Body of pancreas (tissue), 4 donors: Measurements from ENCODE around the gene CD2BP2. TPM values are rescaled to one million over a fixed set of nuclear protein-coding genes. Genes with fewer than 3 reads are reported as not detected.
"Not testable (repeated sequence)": the region's sequence is repeated elsewhere in the genome, so short reads cannot be mapped to it uniquely, and the experiment has no call there.

ENCODE experiments used
- ATAC-seq: fragments of 150-250 bp; one replicate; pipeline ENCODE4 v1.9.1; 2016
- DNase-seq, 4 donors: peaks; one replicate each; pipeline ENCODE4 v3.0.0-alpha.2; 2019
- H3K27ac ChIP-seq, 4 donors: fragments of 200-600 bp; sonication (generic); 1 replicate in 3 of 4; 2 replicates in 1 of 4; pipeline versions ENCODE4 v1.5.1 to v1.6.1; 2016 to 2019; ENCODE audit warnings: mild to moderate bottlenecking in 1 of 4, mixed read lengths in 1 of 4, moderate library complexity in 1 of 4
- H3K27me3 ChIP-seq, 2 donors: fragments of 200-600 bp; sonication (generic); one replicate each; pipeline ENCODE4 v1.6.0; 2016; ENCODE audit warnings: mild to moderate bottlenecking in 1 of 2
- H3K36me3 ChIP-seq, 2 donors: fragments of 200-600 bp; sonication (generic); replicated peaks in 1 of 2; 2 replicates each; pipeline ENCODE4 v1.5.1; 2016; ENCODE audit warnings: low read depth in 2 of 2; ENCODE audit not compliant: insufficient read depth in 1 of 2
- H3K4me1 ChIP-seq: fragments of 200-600 bp; sonication (generic); one replicate; pipeline ENCODE4 v1.6.0; 2016
- H3K4me3 ChIP-seq, 2 donors: fragments of 200-600 bp; sonication (generic); 1 replicate in 1 of 2; 2 replicates in 1 of 2; pipeline ENCODE4 v1.5.1; 2016 to 2019
- H3K9me3 ChIP-seq, 3 donors: fragments of 200-600 bp; sonication (generic); 1 replicate in 2 of 3; 2 replicates in 1 of 3; pipeline ENCODE4 v1.5.1; 2016
- POLR2A ChIP-seq, 3 donors: fragments of 450-650 bp; IDR thresholded peaks; one replicate each; pipeline ENCODE4 v1.6.1; 2016; ENCODE audit warnings: antibody characterized with exemption in 3 of 3, mild to moderate bottlenecking in 2 of 3
- WGBS, 2 donors: methylation state at CpG; one replicate each; pipeline ENCODE4 v1.1.5; 2017; 5-methylcytosine and 5-hydroxymethylcytosine counted together
- intact Hi-C: fragments of 100-400 bp; cut with DNase I; formaldehyde crosslinking; loops from one replicate; pipeline ENCODE4 v1.15.1; 2023
- total RNA-seq, 2 donors: library from RNA; depleted of rRNA; stranded (reverse); fragments of >200 nt; gene quantifications; one replicate each; pipeline ENCODE4 v1.1.0, GENCODE V29; 2016
- TF ChIP-seq, protein P1 (sequence below), 7 experiments: fragments of 450-650 bp in 4 of 7; fragments of 200-600 bp in 3 of 7; sonication (generic) in 3 of 7; IDR thresholded peaks; one replicate each; pipeline ENCODE4 v1.5.1; 2016 to 2019; ENCODE audit warnings: antibody characterized with exemption in 7 of 7

Gene CD2BP2
- total RNA-seq, 2 donors from 2014 or later: 19.8 to 20.2 TPM

DNA sequence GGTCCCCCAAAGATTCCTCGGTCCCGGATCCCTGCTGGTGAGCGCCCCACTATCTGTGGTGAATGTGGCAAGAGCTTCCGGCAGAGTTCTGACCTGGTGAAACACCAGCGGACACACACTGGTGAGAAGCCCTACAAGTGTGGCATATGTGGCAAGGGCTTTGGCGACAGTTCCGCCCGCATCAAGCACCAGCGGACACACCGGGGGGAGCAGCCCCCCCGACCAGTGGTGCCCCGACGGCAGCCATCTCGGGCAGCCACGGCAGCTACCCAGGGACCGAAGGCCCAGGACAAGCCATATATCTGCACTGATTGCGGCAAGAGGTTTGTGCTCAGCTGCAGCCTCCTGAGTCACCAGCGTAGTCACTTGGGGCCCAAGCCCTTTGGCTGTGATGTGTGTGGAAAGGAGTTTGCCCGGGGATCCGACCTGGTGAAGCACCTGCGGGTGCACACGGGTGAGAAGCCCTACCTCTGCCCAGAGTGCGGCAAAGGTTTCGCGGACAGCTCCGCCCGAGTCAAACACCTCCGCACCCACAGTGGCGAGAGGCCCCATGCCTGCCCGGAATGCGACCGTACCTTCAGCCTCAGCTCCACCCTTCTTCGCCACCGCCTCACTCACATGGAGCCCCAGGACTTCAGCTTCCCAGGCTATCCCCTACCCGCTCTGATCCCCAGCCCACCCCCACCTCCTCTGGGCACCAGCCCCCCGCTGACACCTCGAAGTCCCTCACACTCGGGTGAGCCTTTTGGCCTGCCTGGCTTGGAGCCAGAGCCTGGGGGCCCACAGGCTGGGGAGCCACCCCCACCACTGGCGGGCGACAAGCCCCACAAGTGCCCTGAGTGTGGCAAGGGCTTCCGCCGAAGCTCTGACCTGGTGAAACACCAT, 42.9 kb upstream of the CD2BP2 start:
- intact Hi-C loops: no loop called here
- ATAC-seq (no peak), DNase-seq (no peak)
- no peaks in the 10 kb centered on the region for H3K9me3 ChIP-seq
- TF ChIP-seq POLR2A (IDR thresholded peaks at IDR 0.05): no peak
- TF ChIP-seq, protein P1, sequence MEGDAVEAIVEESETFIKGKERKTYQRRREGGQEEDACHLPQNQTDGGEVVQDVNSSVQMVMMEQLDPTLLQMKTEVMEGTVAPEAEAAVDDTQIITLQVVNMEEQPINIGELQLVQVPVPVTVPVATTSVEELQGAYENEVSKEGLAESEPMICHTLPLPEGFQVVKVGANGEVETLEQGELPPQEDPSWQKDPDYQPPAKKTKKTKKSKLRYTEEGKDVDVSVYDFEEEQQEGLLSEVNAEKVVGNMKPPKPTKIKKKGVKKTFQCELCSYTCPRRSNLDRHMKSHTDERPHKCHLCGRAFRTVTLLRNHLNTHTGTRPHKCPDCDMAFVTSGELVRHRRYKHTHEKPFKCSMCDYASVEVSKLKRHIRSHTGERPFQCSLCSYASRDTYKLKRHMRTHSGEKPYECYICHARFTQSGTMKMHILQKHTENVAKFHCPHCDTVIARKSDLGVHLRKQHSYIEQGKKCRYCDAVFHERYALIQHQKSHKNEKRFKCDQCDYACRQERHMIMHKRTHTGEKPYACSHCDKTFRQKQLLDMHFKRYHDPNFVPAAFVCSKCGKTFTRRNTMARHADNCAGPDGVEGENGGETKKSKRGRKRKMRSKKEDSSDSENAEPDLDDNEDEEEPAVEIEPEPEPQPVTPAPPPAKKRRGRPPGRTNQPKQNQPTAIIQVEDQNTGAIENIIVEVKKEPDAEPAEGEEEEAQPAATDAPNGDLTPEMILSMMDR (IDR thresholded peaks at IDR 0.05): no peak
- no peaks in the 10 kb centered on the region for H3K27me3 ChIP-seq
- H3K4me1 ChIP-seq: peaks cover 49% of the 10 kb centered on the region
- WGBS, 2 donors: 87 to 97% methylated on average over 6 to 36 of the region's 42 CpGs
- no peak overlapping the region for H3K27ac ChIP-seq
- no peak overlapping the region for H3K4me3 ChIP-seq
- H3K36me3 ChIP-seq: no peaks in the 10 kb centered on the region

DNA sequence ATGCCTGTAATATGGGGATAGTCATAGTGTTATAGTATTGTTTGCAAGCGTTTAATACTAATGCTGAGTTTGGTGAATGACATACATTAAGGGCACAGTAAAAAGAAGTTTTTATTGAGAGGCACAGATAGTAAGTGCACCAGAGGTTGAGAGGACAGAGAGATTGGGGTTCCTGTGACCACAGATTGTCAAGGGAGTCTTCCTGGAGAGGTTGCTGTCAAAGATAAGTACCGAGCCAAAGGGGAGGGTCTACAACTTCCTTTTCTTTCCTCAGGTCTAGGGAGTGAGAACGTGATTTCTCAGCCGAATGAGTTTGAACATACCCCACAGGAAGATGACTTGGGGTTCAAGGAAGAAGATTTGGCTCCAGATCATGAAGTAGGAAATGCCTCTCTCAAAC, 41.9 kb upstream of the CD2BP2 start:
- intact Hi-C loops: no loop called here
- no peak for ATAC-seq
- WGBS, 2 donors: 71 to 81% methylated on average over 4 of the region's 4 CpGs
- peaks cover 46% of the 10 kb centered on the region for H3K4me1 ChIP-seq
- no peak for TF ChIP-seq POLR2A (IDR thresholded peaks at IDR 0.05)
- TF ChIP-seq, protein P1 (IDR thresholded peaks at IDR 0.05): no peak
- H3K9me3 ChIP-seq: no peaks in the 10 kb centered on the region
- no peaks in the 10 kb centered on the region for H3K27me3 ChIP-seq
- H3K36me3 ChIP-seq: no peaks in the 10 kb centered on the region
- no peak for DNase-seq
- no peak overlapping the region for H3K27ac ChIP-seq
- no peak overlapping the region for H3K4me3 ChIP-seq

DNA sequence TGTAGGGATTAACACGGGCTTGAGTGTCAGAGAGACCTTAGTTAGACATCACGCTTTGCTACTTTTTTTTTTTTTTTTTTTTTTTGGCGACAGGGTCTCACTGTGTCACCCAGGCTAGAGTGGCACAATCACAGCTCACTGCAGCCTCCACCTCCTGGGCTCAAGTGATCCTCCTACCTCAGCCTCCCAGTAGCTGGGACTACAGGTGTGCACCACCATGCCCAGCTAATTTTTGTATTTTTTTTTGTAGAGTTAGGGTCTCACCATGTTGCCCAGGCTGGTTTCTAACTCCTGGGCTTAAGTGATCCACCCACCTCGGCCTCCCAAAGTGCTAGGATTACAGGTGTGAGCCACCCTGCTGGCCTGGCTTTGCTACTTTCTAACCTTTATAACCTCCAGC, 41.5 kb upstream of the CD2BP2 start:
- H3K27me3 ChIP-seq, H3K4me3 ChIP-seq, DNase-seq, H3K36me3 ChIP-seq, H3K9me3 ChIP-seq, H3K27ac ChIP-seq, ATAC-seq, intact Hi-C loops: not testable (repeated sequence)
- H3K4me1 ChIP-seq: peaks cover 42% of the 10 kb centered on the region
- WGBS, 2 donors: 68 to 71% methylated on average over 4 of the region's 4 CpGs

DNA sequence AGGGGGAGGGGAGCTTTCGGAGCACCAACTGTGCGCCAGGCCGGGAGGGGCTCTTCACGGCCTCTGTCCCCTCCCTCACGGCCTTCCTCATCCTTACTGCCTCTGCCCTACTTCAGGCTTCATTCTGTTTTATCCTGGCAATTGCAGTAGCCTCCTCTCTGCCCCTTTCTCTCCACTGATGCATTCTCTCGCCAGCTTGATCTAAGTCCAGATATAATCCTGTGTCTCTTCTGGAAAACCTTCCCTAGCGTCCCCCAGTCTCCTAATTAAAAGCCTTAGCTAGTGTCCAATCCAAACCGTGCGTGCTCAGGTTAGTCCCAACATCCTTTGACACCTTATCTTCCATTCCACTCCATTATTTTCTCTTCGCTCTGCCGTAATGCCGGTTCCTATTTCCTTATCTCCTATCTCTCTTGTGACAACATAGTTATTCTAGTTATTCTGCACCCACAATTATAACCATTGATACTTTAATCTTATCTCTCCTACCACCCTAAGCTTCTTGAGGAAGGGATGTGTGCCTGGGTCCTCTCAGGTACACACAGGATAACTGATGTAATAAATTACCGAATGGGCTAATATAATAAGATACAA, 41.0 kb upstream of the CD2BP2 start:
- WGBS, 2 donors: 5 to 6% methylated on average over 11 to 13 of the region's 13 CpGs
- Histone ChIP-seq H3K27me3 (no peaks in the 10 kb centered on the region), H3K27ac (peak overlapping the region; percentile 48 to 84 (median 66))

More for the DNA sequence above, 41.0 kb upstream of the CD2BP2 start:
- H3K9me3 ChIP-seq: no peaks in the 10 kb centered on the region
- ATAC-seq (no peak), DNase-seq (no peak)
- no peaks in the 10 kb centered on the region for H3K36me3 ChIP-seq
- no peak for TF ChIP-seq POLR2A (IDR thresholded peaks at IDR 0.05)
- TF ChIP-seq, protein P1 (IDR thresholded peaks at IDR 0.05): no peak
- peaks cover 37% of the 10 kb centered on the region for H3K4me1 ChIP-seq
- peak overlapping the region; percentile 70 to 75 for H3K4me3 ChIP-seq
- intact Hi-C loops: no loop called here
